ENCODE results near the gene ENDOU.

DNA sequence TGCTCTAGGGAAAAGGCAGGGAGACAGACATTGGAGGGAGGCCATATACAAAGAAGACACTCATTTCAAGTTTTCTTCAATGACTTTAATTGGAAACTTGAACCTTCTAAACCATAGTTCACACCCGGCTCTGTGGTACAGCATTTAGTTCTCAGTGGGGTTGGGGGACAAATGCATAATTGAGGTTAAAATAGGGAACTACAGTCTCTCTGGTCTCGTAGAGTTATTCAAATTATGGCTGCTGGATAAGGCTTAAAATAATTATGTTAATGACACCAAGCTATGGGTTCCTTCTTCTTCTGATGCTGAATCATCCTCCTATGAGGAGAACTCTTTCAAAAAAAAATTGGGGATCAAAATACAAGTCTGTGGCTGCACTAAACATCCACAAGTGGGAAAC is 15.6 kb downstream of the ENDOU start:
- no peak for TF ChIP-seq POLR2A (IDR thresholded peaks at IDR 0.05)
- TF ChIP-seq, protein P1, sequence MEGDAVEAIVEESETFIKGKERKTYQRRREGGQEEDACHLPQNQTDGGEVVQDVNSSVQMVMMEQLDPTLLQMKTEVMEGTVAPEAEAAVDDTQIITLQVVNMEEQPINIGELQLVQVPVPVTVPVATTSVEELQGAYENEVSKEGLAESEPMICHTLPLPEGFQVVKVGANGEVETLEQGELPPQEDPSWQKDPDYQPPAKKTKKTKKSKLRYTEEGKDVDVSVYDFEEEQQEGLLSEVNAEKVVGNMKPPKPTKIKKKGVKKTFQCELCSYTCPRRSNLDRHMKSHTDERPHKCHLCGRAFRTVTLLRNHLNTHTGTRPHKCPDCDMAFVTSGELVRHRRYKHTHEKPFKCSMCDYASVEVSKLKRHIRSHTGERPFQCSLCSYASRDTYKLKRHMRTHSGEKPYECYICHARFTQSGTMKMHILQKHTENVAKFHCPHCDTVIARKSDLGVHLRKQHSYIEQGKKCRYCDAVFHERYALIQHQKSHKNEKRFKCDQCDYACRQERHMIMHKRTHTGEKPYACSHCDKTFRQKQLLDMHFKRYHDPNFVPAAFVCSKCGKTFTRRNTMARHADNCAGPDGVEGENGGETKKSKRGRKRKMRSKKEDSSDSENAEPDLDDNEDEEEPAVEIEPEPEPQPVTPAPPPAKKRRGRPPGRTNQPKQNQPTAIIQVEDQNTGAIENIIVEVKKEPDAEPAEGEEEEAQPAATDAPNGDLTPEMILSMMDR (IDR thresholded peaks at IDR 0.05), result no peak
